ENCODE results near the gene DUSP22.

DUSP22 gene

DNA sequence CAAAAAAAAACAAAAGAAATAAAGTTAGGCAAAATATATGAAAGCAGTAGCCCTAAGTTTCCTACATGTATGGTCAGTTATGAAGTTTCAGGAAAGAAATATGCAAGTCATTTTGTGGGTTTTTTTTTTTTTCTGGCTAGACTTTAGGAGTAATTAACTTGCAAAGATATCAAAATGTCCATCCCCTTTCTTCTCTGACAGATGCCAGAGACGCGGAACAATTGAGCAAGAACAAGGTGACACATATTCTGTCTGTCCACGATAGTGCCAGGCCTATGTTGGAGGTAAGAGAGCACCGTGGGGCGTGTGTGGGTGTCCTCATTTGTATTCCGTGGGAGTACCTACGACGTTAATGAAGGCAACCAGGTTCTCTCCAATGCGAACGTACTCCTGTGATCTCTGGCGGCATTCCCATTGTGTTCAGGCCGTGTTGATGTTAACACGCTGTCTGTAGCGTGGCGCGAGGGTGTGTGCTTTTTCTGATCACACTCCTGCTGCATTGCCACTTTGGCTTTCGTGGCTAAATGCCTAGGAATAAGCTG is 19.5 kb downstream of the DUSP22 start:
- DNase-seq = no peak

DNA sequence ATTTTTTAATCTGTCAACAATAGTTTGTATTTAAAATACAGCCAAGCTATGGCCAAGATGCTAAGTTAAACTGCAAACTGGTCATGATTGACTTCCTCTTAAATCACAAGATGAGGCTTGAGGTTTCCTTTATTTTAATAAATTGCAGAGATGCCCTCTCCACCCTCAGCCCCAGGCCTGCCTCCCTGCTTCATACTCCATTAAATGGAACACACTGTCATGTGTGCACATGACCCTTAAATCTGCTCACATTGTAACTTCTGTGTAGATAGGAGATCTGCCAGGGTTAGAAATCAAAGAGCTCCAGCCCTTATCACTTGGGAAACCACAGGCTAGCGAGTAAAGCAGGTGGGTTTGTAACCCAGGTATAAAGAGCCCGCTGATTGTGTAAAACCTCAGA is 20.8 kb downstream of the DUSP22 start:
- DNase-seq = no peak

DNA sequence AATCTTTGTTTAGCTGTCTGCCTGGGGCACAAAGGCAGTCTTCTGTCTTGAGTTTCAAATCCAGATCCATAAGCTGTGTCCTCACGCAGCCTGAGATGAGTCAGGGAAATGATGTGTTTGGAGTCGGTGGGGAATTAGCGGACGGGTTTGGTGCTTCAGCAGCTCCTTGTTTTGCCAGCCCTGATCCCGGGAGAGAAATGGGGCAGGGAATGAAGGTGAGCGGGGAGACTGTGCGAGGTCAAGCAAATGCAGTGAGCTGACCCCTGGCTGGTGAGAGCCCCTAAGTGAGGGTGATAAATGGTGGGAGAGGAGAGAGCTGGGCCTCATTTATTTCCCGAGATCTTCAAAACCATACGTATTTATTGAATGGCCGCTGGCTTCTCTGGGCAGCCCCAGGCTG is 21.6 kb downstream of the DUSP22 start:
- DNase-seq = peak; percentile 14

DNA sequence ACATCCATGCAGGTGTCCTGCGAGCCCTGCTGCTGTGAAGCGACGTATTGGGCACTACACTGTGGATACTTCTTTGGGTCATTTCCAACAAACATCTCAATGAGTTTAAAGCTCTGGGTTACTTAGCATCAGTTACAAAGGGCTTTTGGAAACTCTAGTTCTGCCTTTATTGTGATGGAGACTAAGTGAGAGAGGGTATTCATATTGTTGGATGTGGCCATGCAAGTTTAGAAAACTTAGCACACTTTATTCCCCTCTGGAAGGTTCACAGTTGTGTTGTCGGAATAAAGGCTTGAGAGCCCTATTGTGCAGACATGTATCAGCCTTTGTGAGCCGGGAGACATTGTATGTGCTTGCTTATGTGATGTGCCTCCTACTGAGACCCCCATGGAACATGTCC is 22.1 kb downstream of the DUSP22 start:
- DNase-seq = no peak

DNA sequence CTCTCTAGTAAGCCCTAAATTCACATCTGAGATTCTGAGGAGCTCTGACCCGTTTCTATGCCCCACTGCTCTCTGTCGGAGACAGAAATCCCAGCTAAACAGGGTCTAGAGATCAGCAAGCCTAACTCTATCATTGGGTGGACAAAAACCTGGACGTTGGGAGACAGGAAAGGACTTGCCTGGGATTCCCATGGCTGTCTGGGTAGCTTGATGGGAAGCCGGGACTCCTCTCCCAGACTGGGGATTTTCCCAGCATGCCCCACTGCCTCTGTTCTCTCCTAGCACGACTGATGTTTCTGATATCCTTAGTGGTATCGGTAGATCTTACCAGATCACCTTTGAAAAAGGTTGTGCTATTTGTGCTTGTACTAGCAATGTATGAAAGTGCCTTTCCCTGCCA is 22.9 kb downstream of the DUSP22 start:
- no peak for DNase-seq

DNA sequence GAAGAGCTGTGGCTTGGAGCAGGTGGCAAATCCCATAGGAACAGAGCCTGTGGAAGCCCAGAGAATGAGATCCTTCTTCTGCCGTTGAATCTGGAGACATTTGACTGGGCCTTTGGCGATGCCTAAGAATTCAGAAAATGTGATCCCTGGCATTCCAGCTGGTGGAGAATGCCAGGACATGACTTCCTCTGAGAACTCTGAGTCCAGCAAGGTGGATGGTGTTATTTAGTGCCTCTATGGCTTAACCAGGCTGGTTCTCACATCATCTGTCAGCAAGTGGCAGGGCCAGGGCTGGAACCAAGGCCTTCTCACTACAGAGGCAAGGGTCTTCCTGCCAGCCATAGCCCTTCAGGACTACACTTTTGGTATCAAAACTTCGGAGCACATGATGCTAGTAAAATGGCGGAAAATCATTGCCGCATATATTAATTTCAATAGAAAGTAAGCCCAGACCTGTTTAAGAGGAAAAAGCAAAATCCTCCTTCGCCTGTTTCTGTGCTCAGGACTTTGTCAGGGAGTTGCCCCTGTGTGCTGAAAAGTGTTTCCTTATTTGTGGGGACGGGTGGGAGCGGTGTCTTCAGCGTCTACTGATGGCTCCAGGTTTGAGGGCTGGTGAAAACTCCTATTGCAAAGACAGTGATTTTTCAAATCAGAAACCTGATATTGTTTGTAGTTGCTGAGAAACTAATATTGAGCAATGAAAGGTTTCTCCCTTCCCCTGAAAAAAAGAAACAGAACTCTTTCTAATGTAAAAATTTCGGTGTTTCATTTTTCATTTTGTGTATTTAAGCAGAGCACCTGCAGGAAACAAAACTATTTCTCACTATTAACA is 23.9 kb downstream of the DUSP22 start:
- no peak for DNase-seq

DNA sequence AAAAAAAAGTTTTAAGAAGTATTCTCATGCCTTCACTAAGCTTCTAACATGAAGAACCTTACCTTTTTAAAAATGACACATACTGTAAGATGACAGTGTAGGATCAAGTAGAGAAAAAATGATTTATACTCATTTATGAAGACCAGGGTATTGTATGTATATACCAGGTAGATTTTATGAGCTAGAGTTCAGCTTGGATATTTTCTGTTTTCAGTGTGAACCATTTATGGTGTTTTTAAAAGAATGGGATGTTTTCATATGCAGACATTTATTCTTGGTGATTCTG is 24.4 kb downstream of the DUSP22 start:
- no peak for DNase-seq

DNA sequence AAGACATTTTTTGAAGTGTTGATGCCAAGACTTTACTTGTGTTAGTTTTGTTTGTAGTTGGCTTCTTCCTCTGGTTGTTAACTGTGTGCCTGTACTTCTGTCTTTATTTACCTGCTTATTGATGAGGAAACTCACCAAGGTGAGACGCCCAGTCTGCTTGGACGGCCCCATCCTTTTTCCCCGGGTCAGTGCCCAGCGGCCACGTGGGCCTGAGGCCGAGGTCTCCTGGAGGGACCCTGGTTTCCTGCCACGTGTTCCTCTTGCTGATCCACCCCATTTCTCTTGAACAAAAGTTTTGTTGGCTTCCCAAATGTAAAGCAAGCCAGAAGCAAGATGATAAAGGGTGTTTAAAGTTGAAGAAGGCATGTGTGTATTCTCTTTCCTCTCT is 24.8 kb downstream of the DUSP22 start:
- no peak for DNase-seq

DNA sequence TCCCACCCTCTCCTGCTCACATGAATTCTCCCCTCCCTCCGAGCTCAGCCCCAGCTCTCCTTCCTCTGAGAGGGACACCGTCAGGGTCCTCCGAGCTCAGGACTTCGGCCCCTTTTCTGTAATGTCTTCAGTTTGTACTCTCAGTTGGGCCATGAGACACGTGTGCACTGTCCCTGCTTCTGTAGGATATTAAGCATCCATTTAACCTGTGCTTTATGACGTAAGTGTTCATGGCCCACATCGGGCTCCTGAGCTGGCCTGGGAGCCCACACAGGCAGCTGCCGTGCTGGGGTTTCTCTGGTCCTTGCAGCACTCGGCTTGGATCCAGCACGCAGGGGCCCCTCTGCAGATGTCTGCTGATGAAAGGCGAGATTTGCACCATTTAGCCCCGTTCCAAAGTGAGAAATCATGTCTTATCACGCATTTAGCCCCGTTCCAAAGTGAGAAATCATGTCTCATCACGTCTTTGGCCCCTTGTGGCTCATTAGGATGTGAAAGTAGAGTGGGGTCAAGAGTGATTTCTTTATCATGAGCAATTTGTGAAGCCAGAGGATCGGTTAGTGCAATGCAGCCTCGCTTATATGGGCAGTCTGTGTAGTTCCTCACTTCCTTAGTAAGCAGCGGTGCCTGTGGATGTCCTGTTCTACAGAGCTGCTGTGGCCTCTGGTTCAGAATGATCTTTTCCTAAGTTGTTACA is 25.3 kb downstream of the DUSP22 start:
- peak; percentile 17 for DNase-seq

DNA sequence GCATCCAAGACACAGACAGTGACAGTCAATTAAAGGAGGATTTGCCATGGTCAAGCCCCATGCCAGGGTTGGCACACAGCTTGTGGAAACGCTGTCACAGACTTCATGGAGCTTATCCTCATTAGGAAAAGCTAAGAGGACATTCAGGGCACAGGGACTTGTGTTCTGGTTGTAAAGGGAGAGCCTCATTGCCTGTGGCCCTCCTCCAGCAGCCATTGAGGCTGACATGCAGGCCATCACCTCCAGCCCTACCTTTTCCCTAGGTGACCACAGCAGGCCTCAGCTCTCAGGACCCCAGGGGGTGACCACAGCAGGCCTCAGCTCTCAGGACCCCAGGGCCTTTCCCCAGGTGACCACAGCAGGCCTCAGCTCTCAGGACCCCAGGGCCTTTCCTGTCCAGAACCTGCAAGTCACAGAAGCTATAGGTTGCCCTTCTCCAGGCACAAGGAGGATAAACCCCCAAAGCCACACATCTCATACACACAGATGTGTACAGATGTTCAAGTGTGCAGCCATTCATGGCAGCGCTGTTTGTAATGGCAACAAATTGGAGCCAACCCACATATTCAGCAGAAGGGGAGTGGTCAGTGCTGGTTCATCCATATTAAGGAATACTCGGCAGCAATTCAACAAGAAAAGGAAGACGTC is 26.1 kb downstream of the DUSP22 start:
- DNase-seq = no peak

DNA sequence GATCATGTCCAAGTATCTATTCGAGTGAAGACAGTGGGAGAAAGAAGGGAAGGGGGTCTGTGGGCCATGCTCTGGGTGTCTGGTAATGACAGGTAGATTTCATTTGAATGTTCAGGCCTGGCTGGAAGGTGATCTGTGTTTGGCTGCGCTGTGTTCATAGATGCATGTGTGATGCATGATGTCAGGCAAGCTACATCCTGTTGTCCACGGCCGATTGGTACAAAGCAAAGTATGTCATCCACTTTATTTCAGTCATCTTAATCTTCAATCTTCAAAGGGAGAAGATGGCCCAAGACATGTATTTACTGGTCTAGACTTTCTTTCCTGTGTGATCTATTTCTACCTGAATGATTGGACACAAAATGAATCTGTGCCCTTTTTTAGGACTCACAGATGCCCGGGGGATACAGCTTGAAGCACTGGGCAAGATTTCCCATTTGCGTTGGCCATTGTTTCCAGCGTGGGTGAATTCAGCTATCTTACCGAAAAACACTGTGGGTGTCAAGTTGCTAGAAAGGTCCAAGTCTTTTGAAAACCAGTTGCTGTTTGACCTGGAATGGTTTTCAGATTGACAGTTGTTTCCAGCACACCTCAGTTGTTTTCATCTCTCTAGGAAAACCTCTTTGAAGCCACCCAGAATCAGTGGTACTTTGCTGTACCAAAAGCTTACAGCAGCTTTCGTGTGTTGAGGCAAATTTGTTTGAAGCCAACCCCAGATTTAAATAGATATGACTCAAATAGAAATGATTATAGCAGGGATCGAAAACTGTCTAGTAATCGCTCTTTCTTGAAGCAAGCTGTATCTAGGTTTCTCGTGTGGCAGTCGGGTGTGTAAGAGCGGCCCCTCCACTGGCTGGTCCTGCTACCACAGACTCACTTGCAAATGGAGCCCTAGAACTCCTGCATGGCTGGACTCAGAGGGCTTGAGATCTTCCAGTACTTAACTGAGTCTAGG is 27.2 kb downstream of the DUSP22 start:
- DNase-seq = no peak

DNA sequence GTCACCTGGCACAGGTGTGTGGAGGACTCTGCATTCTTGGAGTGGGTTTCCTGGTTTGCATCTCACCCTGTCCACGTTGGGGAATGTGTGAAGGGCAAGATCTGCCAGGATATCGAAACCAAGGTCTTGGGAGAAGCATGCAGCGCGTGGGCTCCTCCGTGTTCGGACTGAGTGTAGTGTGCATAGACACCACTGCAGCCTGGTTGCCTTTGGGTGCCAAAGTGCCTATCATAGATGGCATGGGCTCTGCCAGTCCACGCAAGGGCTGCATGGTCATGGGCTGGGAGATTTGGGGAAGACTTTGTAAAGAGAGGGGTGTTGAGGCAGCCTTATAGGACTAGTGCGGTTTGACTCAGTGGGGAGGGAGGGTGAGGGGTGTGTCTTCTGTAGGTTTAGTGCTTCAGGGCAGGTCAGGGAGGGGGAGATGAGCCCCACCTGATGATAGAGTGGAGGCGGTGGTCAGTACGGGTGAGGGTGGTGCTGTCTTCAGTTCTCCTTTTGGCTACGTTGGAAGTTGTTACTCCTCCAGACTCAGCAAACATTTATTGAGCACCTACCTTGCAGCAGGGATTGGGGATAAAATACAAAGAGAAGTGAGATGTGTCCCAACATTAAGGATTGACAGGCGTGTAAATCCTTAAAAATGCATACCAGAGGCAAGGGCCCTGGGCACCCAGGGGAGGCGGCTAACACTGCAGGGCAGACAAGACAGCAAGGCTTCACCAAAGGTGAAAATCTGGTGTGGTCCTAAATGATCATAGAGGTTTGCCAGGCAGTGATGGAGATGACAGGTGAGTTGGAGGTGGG is 28.3 kb downstream of the DUSP22 start:
- no peak for DNase-seq

DNA sequence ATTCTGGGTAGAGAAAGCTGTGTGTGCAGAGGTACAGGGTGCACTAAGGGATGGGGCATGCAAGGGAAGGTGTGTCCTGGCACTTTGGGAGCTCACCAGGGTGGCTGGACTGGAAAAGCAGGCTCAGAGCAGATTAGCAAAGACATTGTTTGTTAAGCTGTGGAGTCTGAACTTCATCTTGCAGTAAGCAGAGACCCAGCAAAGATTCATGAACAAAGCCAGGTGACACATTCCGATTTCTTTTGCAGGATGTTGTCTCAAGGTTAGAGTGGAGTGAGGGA is 28.8 kb downstream of the DUSP22 start:
- DNase-seq = no peak

DNA sequence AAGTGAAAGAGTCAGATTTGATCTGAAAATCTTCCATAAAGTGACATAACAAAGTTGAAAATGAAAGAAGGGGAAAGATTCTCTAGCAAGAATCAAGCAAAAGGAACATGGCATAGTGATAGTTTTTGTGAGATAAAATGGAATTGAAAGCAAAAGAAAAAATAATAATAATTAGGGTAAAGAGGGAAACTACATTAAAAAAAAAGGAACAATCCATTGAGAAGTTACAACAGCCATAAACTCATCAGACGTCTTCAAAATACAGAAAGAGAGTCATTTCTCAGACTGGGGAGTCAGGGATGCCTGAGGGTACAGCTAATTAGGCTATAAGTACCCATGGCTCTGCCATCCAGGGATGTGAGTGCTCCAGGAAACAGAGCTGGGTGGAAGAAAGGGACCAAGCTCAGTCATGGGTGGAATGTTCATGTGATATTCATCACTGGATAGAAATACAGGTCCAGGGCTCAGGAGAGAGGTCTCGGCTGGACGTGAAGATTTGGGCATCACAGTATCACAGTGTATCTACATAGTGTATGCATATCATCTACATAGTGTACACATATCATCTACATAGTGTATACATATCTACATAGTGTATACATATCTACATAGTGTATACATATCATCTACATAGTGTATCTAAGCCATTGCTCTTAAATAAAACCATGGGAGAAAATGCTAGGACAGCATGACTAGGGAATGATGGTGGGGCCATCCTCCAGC is 29.4 kb downstream of the DUSP22 start:
- no peak for DNase-seq

DNA sequence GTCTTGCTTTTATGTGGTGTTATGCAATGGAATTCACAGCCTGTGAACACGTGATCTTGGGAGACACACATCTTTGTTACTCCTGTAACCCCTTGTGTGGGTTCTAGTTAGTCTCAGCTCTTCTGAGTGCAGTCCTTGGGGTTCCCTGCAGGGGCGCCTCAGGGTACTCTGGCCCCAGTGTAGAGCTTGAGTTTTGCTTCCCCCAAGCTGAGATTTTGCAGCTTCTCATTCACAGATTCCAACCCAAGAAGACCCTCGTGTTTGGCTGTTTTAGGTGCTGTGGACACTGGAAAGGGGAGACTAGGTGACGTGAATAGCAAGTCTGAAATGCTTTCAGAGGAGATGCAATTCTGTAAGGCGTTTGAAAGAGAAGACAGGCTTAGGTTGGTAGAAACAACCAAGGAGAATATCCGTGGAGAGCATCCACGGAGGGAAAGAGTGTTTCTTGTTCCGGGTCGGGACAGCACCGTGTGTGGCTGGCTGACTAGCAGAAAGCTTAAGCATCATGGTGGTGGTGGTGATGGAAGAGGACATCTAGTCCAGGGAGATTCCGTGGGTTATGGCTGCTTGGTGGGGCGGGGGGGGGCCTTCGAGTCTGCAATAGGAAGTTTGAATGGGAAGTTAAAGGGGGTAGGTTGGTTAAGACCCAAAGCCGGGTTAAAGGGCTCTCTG is 30.1 kb downstream of the DUSP22 start:
- no peak for DNase-seq

DNA sequence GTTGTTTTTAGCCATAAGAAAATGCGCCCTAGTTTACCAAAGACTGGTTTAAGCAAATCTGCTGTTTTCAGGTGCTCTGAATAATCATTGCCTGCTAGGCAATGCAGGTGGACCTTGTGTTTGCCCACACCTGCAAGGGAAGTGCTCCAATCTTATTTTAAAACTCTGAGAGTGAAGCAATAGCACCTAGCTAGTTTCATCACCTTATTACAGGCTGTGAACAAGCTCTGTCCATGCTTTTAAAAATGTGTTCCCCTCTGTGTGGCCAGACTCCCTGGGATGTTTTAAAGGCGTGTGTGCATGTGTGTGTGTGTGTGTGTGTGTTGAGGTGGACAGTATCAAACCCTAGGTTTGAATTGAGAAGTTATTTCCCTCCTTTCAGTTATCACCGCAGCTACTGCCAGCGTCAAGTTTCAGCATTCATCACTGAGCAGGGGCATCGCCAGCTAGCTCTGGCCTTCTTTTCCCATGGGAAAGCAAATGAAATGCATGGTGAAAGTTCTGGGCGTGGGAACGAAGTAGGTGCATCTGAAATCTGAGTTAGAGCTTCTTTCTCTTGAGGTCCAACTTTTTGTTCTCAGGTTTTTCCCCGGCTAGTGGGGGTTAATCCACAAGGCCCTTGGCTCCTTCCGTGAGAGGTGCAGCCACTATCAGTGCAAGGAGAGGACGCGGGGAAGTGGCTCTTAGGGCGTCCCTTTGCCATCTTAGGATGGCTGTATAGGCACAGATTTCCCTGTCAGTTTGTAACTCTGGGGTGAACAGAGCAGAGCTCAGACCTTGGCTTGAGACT is 30.8 kb downstream of the DUSP22 start:
- DNase-seq = no peak

DNA sequence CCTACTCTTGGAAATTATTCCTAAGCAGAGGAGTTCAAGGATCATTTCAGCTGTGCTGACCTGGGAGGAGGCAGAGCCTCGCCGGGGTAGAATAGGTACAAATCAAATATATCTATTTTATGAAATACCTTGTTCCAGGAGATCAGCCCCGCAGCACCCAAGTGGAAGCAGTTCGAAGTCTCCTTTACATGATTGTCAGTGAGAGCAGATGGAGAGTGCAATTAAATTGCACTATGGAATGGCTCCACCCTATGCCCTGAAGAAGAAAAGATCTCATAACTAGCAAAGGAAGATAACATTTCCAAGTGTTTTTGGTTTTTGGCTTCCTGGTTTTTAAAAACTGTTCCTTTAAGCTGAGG is 31.4 kb downstream of the DUSP22 start:
- DNase-seq = no peak

DNA sequence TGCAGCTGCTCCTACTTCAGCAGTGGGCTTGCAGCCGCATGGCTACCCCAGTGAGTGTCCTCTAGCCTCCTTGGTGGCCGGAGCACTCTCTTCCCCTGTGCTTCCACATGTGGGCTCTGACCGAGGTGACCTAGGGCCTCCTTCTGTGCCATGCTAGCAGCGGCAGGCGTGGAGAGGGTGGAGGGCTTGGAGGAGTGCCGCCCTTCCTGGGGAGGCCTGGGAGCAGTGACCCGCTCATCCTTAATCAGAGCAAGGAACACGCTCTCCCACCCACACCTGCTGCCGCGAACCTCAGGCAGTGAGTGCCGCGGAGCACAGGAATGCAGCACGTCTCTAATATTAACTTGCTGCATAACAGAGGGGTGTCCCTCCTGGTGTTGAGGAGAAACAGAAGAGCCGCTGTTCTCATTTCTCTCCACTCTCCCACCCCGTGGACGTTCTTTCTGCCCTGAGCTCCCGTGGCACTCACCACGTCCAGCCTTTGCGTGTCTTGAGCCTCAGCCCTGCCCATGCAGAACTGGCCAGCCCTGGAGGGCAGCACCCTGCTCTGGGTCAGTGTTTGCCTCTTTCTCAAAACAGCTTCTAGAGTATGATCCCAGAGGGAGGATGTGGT is 31.9 kb downstream of the DUSP22 start:
- DNase-seq = no peak

DNA sequence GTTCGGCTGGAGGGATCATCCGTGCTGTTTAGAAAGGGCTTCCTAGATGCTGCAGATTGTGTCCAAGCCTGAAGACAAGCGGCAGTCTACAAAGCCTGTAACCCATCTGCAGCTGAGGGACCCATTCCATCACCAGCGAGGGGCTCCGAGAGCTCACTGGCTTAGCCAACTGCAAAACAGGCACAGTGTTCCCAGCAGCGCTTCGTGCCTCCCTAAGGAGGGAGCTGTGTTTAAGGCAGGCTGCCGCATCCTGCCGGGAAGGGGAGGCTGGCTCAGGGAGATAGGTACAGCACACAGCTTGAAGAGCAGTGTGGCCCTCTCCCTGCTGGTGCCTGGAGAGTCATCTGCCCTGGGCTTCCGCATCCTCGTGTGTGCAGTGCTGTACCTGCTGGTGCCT is 32.4 kb downstream of the DUSP22 start:
- no peak for DNase-seq
